Endothelial cell of umbilical vein (primary cell): ENCODE measurements around the gene ZNF407. TPM values are rescaled to one million over a fixed set of nuclear protein-coding genes. Genes with fewer than 3 reads are reported as not detected.

Experiments
- BruUV-seq: library from RNA; stranded (reverse); fragments of 400-500 nt; replicated peaks from 2 replicates; lab custom pipeline; 2021; lab: Mats Ljungman, UMichigan
- CTCF ChIA-PET: fragments of 300-600, 350-600 bp; sonication (Branson Sonifier 250); formaldehyde crosslinking; loops from one replicate; lab custom pipeline; 2021; ENCODE audit warnings: antibody characterized with exemption, inconsistent platforms; lab: Charles Lee
- POLR2A ChIA-PET: fragments of 300-600, 350-600 bp; sonication (Branson Sonifier 250); formaldehyde crosslinking; loops from one replicate; lab custom pipeline; 2021; ENCODE audit warnings: antibody characterized with exemption, inconsistent platforms; lab: Charles Lee
- DNase-seq: peaks from one replicate; pipeline ENCODE4 v3.0.0-alpha.2; 2011; ENCODE audit warnings: low read depth, low spot score
- FAIRE-seq: peaks from 2 replicates; lab custom pipeline; 2011; peaks lifted over from hg19 to GRCh38; lab: Jason Lieb, UNC
- H2AFZ ChIP-seq: 2 replicates; pipeline ENCODE4 v1.6.0; 2012; ENCODE audit warnings: low read depth, low read length, control low read depth, inconsistent platforms
- H3K27ac ChIP-seq: 2 replicates; pipeline ENCODE4 v1.5.1; 2011; ENCODE audit warnings: low read depth, mild to moderate bottlenecking, control low read depth, low read length, moderate library complexity; ENCODE audit not compliant: insufficient read depth
- H3K27me3 ChIP-seq, 2 experiments: 2 replicates each; pipeline versions ENCODE4 v1.6.0 to v1.6.1; 2011; ENCODE audit warnings: low read length in 2 of 2, mixed read lengths in 1 of 2; ENCODE audit not compliant: control insufficient read depth in 2 of 2, insufficient read depth in 2 of 2
- H3K36me3 ChIP-seq, 2 experiments: 2 replicates in 1 of 2; 3 replicates in 1 of 2; pipeline ENCODE4 v1.5.1; 2011; ENCODE audit warnings: low read length in 2 of 2, mild to moderate bottlenecking in 1 of 2, moderate library complexity in 1 of 2; ENCODE audit not compliant: control insufficient read depth in 2 of 2, insufficient read depth in 2 of 2; ENCODE audit errors: extremely low read depth in 1 of 2
- H3K4me1 ChIP-seq: 3 replicates; pipeline ENCODE4 v1.5.1; 2011; ENCODE audit warnings: mild to moderate bottlenecking, low read length; ENCODE audit not compliant: control insufficient read depth, insufficient read depth; ENCODE audit errors: extremely low read depth
- H3K4me2 ChIP-seq: 2 replicates; pipeline ENCODE4 v1.6.1; 2011; ENCODE audit warnings: low read length, control low read depth, mixed read lengths; ENCODE audit not compliant: insufficient read depth
- H3K4me3 ChIP-seq, 3 experiments: fragments of 200-600 bp in 1 of 3; sonication (generic), shearing (Covaris generic) in 1 of 3; replicated peaks in 1 of 3; 2 replicates each; pipeline ENCODE4 v1.5.1; 2011 to 2016; ENCODE audit warnings: control low read depth in 3 of 3, low read length in 3 of 3, mild to moderate bottlenecking in 2 of 3, inconsistent platforms in 1 of 3, low read depth in 1 of 3, moderate library complexity in 1 of 3; ENCODE audit not compliant: insufficient read depth in 1 of 3
- H3K79me2 ChIP-seq: 2 replicates; pipeline ENCODE4 v1.6.0; 2012; ENCODE audit warnings: low read length, inconsistent platforms; ENCODE audit not compliant: control insufficient read depth, insufficient read depth
- H3K9ac ChIP-seq: replicated peaks from 2 replicates; pipeline ENCODE3; 2011; ENCODE audit warnings: low read length, control low read depth; ENCODE audit not compliant: insufficient read depth; ENCODE audit errors: extremely low read depth
- H3K9me1 ChIP-seq: replicated peaks from 3 replicates; pipeline ENCODE4 v1.6.0; 2011; ENCODE audit warnings: mild to moderate bottlenecking, low read length; ENCODE audit not compliant: control insufficient read depth, insufficient read depth; ENCODE audit errors: extremely low read depth
- H3K9me3 ChIP-seq: replicated peaks from 2 replicates; pipeline ENCODE4 v1.5.1; 2012; ENCODE audit warnings: low read length, inconsistent platforms; ENCODE audit not compliant: control insufficient read depth, insufficient read depth
- H4K20me1 ChIP-seq: replicated peaks from 2 replicates; pipeline ENCODE3; 2011; ENCODE audit warnings: mild to moderate bottlenecking, low read length; ENCODE audit not compliant: control insufficient read depth, insufficient read depth; ENCODE audit errors: extremely low read depth
- CTCF ChIP-seq, 2 donors: IDR thresholded peaks; 1 replicate in 1 of 2; 2 replicates in 1 of 2; pipeline ENCODE4 v1.5.1; 2011; ENCODE audit warnings: low read length in 2 of 2, mild to moderate bottlenecking in 2 of 2, moderate library complexity in 2 of 2, control low read depth in 1 of 2, inconsistent platforms in 1 of 2, low read depth in 1 of 2; ENCODE audit not compliant: insufficient read depth in 1 of 2; ENCODE audit errors: extremely low read depth in 1 of 2
- EZH2 ChIP-seq: IDR thresholded peaks from 2 replicates; pipeline ENCODE4 v1.6.1; 2012; ENCODE audit warnings: borderline replicate concordance, low read depth, mild to moderate bottlenecking, moderate library complexity, low read length, inconsistent platforms; ENCODE audit not compliant: severe bottlenecking
- FOS ChIP-seq: IDR thresholded peaks from 2 replicates; pipeline ENCODE4 v1.6.1; 2011; ENCODE audit warnings: mild to moderate bottlenecking, low read length, moderate library complexity, borderline replicate concordance; ENCODE audit not compliant: insufficient read depth
- GATA2 ChIP-seq: IDR thresholded peaks from 2 replicates; pipeline ENCODE4 v1.7.0; 2011; ENCODE audit warnings: low read depth, mild to moderate bottlenecking, moderate library complexity, mixed read lengths, low read length; ENCODE audit not compliant: insufficient read length, insufficient read depth
- JUN ChIP-seq: IDR thresholded peaks from 2 replicates; pipeline ENCODE4 v1.6.1; 2011; ENCODE audit warnings: borderline replicate concordance, low read depth; ENCODE audit not compliant: insufficient read length, insufficient read depth
- MAX ChIP-seq: IDR thresholded peaks from 2 replicates; pipeline ENCODE4 v1.6.1; 2011; ENCODE audit not compliant: insufficient read depth, insufficient read length
- MYC ChIP-seq: IDR thresholded peaks from one replicate; pipeline ENCODE4 v1.6.1; 2011; ENCODE audit warnings: mild to moderate bottlenecking, low read depth, low read length
- POLR2A ChIP-seq: IDR thresholded peaks from 2 replicates; pipeline ENCODE4 v1.6.1; 2012; ENCODE audit warnings: low read depth, mild to moderate bottlenecking, control low read depth, low read length
- POLR2AphosphoS5 ChIP-seq: IDR thresholded peaks from 2 replicates; pipeline ENCODE4 v1.6.1; 2012; ENCODE audit warnings: low read depth, mild to moderate bottlenecking, control low read depth, low read length, moderate library complexity; ENCODE audit not compliant: insufficient read depth
- dilution Hi-C: fragments of 300-500 bp; cut with MboI; formaldehyde crosslinking; loops from one replicate; pipeline ENCODE4 v1.15.0; 2019; ENCODE audit warnings: low sequenced_read_pairs; ENCODE audit not compliant: extremely low pct_ligation_motif_present
- intact Hi-C: fragments of 100-400 bp; cut with micrococcal nuclease; formaldehyde crosslinking; loops from one replicate; pipeline ENCODE4 v1.10.0; 2022
- polyA plus RNA-seq, 4 experiments: library from polyadenylated mRNA; depleted of rRNA in 3 of 4; stranded (reverse) in 3 of 4; unstranded in 1 of 4; fragments of >200 nt; gene quantifications; 2 replicates each; pipeline versions ENCODE4 v1.2.1 to v1.2.3, GENCODE V29; 2011 to 2012; ENCODE audit warnings: missing spikeins in 1 of 4
- total RNA-seq: library from RNA; stranded (reverse); gene quantifications from 2 replicates; pipeline ENCODE4 v1.2.3, GENCODE V29; 2021

ZNF407 gene
- total and polyA plus RNA-seq, 2 donors (not counting 3 experiments of a cell fraction or from before 2014, with no cell fraction given) = 3.8 to 20.1 TPM

GRCh38 chr18:74590671-74591070 is 7.0 kb upstream of the ZNF407 start:
- Histone ChIP-seq H3K4me2 (no peak overlapping the region), H3K36me3 (no peaks in the 10 kb centered on the region), H3K27ac (no peak overlapping the region), H3K27me3 (peaks cover 0 to 15% of the 10 kb centered on the region in 2 experiments), H3K4me3 (no peak overlapping the region), H3K9ac (no peak overlapping the region), H3K79me2 (no peaks in the 10 kb centered on the region), H3K9me1 (no peaks in the 10 kb centered on the region), H3K4me1 (no peaks in the 10 kb centered on the region), H4K20me1 (no peaks in the 10 kb centered on the region), H3K9me3 (no peaks in the 10 kb centered on the region), H2AFZ (no peak overlapping the region)
- TF ChIP-seq GATA2 (no peak), JUN (no peak), POLR2AphosphoS5 (no peak), FOS (no peak), EZH2 (no peak), POLR2A (no peak), MYC (no peak), MAX (no peak), CTCF (IDR thresholded peaks at IDR 0.05; ENCODE audit: extremely low read depth in 1 of 2, insufficient read depth in 1 of 2, low read depth in 1 of 2, low read length in 2 of 2) (no peak)
- no TSS peak for BruUV-seq
- DNase-seq (no peak), FAIRE-seq (no peak)
- dilution Hi-C loops (no loop called here), intact Hi-C loops (no loop called here)
- ChIA-PET POLR2A (no interaction called here), CTCF (interaction anchor here (1.3 kb wide), 1 partner anchor 238 kb away, joined by 5 read pairs; no protein-coding TSS in a partner anchor)
